GM18867 (cell line): ENCODE data around the gene AHRR.
A peak's percentile ranks its signal among the peaks of the same experiment; 100 is the strongest.
"Not testable (repeated sequence)": the region's sequence is repeated elsewhere in the genome, so short reads cannot be mapped to it uniquely, and the experiment has no call there.

ENCODE experiments used
- ATAC-seq: cut with Tn5 transposase; IDR thresholded peaks from one replicate; pipeline ENCODE4 v1.9.1; 2021; ENCODE audit warnings: mild to moderate bottlenecking, moderate library complexity; ENCODE audit not compliant: unreplicated experiment

The AHRR gene

GRCh38 chr5:362978-363765 lies 41.7 kb downstream of the AHRR start:
- no peak for ATAC-seq

- no peak for ATAC-seq
These were observed 43.0 kb downstream of the AHRR start for GRCh38 chr5:364497-364896.

- ATAC-seq: no peak
These were observed 45.2 kb downstream of the AHRR start for GRCh38 chr5:366541-367357.

GRCh38 chr5:367358-368130 lies 46.0 kb downstream of the AHRR start:
- ATAC-seq: no peak

- ATAC-seq: peak; percentile 69
These were observed 46.9 kb downstream of the AHRR start for GRCh38 chr5:368183-369084.

GRCh38 chr5:369151-369868 lies 47.8 kb downstream of the AHRR start:
- ATAC-seq: peak; percentile 35

GRCh38 chr5:369869-370236 lies 48.3 kb downstream of the AHRR start:
- not testable (repeated sequence) for ATAC-seq

GRCh38 chr5:370311-370958 lies 48.9 kb downstream of the AHRR start:
- ATAC-seq: no peak

- ATAC-seq: no peak
These were observed 49.7 kb downstream of the AHRR start for GRCh38 chr5:370959-371810.

GRCh38 chr5:371811-372555 lies 50.5 kb downstream of the AHRR start:
- no peak for ATAC-seq

- ATAC-seq: no peak
These were observed 51.1 kb downstream of the AHRR start for GRCh38 chr5:372556-372995.

- no peak for ATAC-seq
These were observed 51.6 kb downstream of the AHRR start for GRCh38 chr5:372996-373709.

GRCh38 chr5:373710-374602 lies 52.4 kb downstream of the AHRR start:
- no peak for ATAC-seq

GRCh38 chr5:374631-375335 lies 53.3 kb downstream of the AHRR start:
- ATAC-seq: no peak

- no peak for ATAC-seq
These were observed 53.9 kb downstream of the AHRR start for GRCh38 chr5:375336-375920.
